Daoy (cell line): ENCODE measurements around the gene NAA38. TPM values are rescaled to one million over a fixed set of nuclear protein-coding genes. Genes with fewer than 3 reads are reported as not detected.
A peak's percentile ranks its signal among the peaks of the same experiment; 100 is the strongest.
"Not testable (repeated sequence)": the region's sequence is repeated elsewhere in the genome, so short reads cannot be mapped to it uniquely, and the experiment has no call there.

Experiments used
- DNase-seq: peaks from one replicate; pipeline ENCODE4 v3.0.0-alpha.2; 2015; ENCODE audit warnings: low read depth
- total RNA-seq: library from RNA; depleted of rRNA; stranded (reverse); fragments of >200 nt; shearing (Covaris generic); gene quantifications from 2 replicates; pipeline ENCODE4 v1.2.3, GENCODE V29; 2014

The NAA38 gene
- total RNA-seq, 1 experiment from 2014 or later: 99.2 TPM

DNA sequence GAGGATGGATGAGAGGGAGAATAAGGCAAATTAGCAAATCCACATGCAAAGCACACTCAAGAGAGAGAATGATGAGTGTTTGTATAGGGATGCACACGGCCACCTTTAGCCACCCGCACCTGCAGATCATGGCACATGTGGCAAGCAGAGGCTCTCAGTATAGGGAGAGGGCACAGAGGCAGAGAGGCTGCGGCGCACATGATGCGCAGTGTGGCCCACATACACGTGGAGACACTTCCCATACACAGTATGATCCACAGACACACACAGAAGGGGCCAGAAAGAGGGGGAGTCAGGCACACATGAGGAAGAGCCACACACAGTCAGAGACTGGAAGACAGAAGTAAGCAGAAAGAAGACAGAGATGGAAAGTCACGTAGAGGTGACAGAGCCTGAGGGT is 24.7 kb upstream of the NAA38 start:
- no peak for DNase-seq

GRCh38 chr17:7881276-7882054 is 24.1 kb upstream of the NAA38 start:
- no peak for DNase-seq

DNA sequence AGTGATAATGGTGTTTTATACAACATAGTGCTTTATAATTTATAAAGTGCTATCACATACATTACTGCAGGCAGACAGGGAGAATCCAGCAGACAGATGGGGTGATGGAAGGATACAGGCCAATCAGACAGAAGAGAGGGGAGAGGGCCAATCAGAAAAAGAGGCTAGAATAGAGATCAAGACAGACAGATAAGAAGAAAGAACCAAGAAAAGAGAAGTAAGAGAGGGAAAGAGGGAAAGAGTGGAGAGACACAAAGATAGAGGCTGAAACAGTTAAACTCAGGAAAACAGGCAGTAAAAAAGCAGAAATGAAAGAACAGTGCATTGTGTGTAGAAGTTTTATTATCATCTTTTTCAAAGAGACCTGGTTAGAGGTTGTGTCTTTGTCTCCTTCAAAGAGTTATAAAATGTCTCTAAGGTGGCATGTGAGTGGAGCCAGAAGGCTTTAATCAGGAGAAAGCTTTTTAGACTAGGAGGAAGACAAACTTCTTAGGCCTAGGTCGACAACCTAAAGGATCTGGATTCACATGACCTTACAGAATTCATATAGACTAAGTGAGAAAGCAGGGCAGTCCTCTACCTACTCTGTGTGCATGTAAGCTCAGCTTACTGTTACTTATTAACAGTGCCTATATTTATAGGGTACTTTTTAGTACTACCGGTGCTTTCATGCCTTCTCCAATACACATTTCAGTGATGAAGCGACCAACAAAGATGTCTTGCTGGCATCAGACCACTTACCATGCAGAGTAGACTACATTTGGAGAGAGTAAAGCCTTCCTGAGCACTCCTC is 22.9 kb upstream of the NAA38 start:
- no peak for DNase-seq

DNA sequence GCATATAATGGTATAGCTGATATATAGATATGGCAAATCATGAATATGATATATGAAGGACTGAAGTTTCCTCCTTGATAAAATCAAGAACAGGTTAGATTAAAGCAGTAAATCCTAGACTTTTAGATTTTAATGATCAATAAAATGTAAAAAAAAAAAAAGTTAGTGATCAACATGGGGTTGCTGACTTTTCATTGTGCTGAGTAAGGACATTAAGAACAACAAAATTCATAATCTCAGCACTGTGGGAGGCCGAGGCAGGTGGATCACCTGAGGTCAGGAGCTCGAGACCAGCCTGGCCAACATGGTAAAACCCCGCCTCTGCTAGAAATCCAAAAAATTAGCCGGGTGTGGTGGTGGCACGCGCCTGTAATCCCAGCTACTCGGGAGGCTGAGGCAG is 20.9 kb upstream of the NAA38 start:
- DNase-seq: no peak

GRCh38 chr17:7875804-7876370 is 18.5 kb upstream of the NAA38 start:
- no peak for DNase-seq

GRCh38 chr17:7873051-7873450 is 15.7 kb upstream of the NAA38 start:
- no peak for DNase-seq

- DNase-seq: no peak
These were observed 10.5 kb upstream of the NAA38 start for GRCh38 chr17:7867881-7868329.

GRCh38 chr17:7864995-7865650 is 7.8 kb upstream of the NAA38 start:
- no peak for DNase-seq

- not testable (repeated sequence) for DNase-seq
These were observed 7.0 kb upstream of the NAA38 start for GRCh38 chr17:7864384-7864783.

GRCh38 chr17:7862692-7863437 is 5.5 kb upstream of the NAA38 start:
- DNase-seq: no peak

GRCh38 chr17:7859028-7859427 is 1.7 kb upstream of the NAA38 start:
- no peak for DNase-seq

DNA sequence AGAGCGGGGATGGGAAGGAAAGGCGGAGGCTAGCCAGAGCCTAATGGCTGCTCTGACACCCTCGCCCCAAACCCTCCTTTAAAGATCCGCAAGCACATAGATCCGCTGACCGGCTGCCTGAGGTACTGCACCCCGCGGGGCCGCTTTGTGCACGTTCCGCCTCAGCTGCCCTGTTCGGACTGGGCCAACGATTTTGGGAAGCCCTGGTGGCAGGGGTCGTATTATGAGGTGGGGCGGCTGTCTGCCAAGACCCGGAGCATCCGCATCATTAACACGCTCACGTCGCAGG is 1.1 kb upstream of the NAA38 start:
- DNase-seq: peak; percentile 50

- DNase-seq: peak; percentile 88
These were observed 558 bp upstream of the NAA38 start, which contains the start of gene CYB5D1 for GRCh38 chr17:7857713-7858521. Gene CYB5D1, plus strand, starts transcription at chr17:7858003. Its CDS starts 132 bp downstream, at chr17:7858135.

DNA sequence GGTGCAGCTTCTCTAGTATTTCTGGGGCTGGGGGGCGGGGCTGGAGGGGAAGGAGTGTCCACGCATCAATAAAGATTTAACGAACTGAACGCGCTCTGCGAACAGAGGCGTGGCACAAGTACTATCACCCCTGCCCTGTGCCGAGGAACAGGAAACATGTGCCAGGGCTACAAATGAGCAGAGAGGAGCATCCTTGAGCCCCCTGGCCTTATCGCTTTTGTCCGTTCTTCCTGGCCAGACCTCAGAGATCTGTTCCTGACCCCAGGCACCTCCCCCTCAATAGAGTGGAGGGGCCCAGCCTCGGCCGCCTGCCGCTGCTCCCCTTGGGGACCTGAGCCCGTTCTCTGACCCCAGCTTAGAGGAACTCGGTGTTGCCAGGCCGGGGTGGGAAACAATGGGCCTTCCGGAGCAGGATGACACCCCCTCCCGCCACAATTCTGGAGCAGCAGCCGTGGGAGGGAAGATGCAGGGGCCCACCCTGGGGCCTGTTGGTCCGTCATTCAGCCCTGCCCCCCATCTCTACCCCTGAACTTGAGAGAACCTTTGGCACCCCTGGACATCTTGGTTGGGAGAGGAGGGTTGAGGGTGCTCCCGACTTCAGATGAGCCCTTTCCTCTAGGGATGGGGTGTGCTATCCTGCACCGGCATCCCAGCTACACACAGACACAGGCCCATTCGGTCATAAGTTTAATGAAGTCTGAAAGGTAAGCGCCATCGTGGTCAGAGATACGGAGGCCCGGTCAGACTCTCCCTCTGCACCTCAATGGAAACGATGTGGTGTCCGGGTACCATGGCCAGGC is 1.1 kb downstream of the NAA38 start:
- DNase-seq: no peak

DNA sequence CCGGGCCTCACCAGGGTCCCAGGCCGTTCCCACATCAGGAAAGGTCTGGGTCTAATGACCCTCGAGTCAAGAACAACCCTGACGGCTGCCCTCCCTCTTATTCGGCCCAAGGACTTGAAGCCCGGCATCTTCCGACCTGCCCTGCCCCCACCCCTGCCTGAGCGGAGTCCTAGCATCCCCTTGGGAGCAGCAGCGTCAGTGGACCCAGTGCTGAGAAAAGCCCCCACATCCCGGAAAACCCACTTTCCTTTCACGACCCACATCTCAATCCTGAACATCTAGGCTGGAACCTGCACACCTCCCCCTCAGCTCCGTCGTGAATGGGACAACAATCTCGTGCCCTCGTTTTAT is 1.7 kb downstream of the NAA38 start:
- DNase-seq: no peak

GRCh38 chr17:7854851-7855659 is 2.3 kb downstream of the NAA38 start, which contains the start of gene TMEM88:
Gene TMEM88, plus strand, starts transcription at chr17:7855066. Its CDS starts 9 bp downstream, at chr17:7855075.
- DNase-seq: no peak

DNA sequence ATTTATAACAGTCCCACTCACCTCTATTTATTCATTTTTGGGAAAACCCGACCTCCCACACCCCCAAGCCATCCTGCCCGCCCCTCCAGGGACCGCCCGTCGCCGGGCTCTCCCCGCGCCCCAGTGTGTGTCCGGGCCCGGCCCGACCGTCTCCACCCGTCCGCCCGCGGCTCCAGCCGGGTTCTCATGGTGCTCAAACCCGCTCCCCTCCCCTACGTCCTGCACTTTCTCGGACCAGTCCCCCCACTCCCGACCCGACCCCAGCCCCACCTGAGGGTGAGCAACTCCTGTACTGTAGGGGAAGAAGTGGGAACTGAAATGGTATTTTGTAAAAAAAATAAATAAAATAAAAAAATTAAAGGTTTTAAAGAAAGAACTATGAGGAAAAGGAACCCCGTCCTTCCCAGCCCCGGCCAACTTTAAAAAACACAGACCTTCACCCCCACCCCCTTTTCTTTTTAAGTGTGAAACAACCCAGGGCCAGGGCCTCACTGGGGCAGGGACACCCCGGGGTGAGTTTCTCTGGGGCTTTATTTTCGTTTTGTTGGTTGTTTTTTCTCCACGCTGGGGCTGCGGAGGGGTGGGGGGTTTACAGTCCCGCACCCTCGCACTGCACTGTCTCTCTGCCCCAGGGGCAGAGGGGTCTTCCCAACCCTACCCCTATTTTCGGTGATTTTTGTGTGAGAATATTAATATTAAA is 3.1 kb downstream of the NAA38 start:
- DNase-seq: no peak

- DNase-seq: no peak
These were observed 3.7 kb downstream of the NAA38 start for GRCh38 chr17:7853691-7854038.
